Posterior cingulate gyrus (tissue), 11 donors: ENCODE measurements around the gene SPACDR.

Experiments used
- DNase-seq, 10 donors: peaks; one replicate each; pipeline versions ENCODE4 v3.0.0 to v3.0.0-alpha.2; 2020 to 2021; ENCODE audit warnings: mixed read lengths in 3 of 10
- intact Hi-C: fragments of 100-400 bp; cut with DNase I; formaldehyde crosslinking; loops from one replicate; pipeline ENCODE4 v1.15.1; 2023

Gene SPACDR

GRCh38 chr7:100486753-100487446, 22.8 kb upstream of the SPACDR start:
- DNase-seq, result peak in 1 of 10 donors; percentile 79
- intact Hi-C loops, result loop anchor here (5.0 kb wide), 1 partner anchor 70 kb away; no protein-coding TSS in a partner anchor

- DNase-seq, result no peak
- intact Hi-C loops, result loop anchor here (5.0 kb wide), 1 partner anchor 71 kb away; no protein-coding TSS in a partner anchor
Observed at GRCh38 chr7:100486111-100486636, 22.1 kb upstream of the SPACDR start.

DNA sequence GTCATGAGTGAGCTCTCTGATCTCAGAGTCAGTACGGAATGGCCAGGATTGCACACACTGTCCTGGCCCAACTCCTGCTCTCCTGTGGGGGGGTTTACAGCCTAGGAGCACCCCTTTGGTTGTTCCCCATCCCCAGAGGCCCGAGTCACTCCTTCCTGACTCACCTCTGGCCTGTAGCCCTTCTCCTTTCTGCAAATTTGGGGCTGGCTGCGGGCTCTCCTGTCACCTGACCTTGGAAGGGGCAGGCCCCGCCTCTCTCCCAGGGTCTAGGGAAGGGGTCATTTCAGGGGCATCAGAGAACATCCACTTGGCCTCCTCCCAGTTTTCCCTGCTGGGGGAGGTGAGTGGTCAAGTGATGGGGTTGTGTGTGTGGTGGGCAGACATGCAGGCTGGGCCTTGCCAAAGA, 21.4 kb upstream of the SPACDR start:
- intact Hi-C loops, result loop anchor here (5.0 kb wide), 1 partner anchor 72 kb away; no protein-coding TSS in a partner anchor
- no peak for DNase-seq

- DNase-seq, result no peak
- intact Hi-C loops, result loop anchor here (5.0 kb wide), 1 partner anchor 73 kb away; no protein-coding TSS in a partner anchor
Observed at GRCh38 chr7:100484673-100485045, 20.6 kb upstream of the SPACDR start.

GRCh38 chr7:100483722-100484672, 19.9 kb upstream of the SPACDR start, which contains the start of gene NYAP1:
TSS of gene NYAP1 (plus strand) at chr7:100483927. CDS start at chr7:100485312, 1,385 bp downstream.
- intact Hi-C loops, result no loop called here
- DNase-seq, result peak in 9 of 10 donors; percentile 50 to 95 (median 67)

GRCh38 chr7:100483090-100483721, 19.1 kb upstream of the SPACDR start:
- intact Hi-C loops, result no loop called here
- DNase-seq, result peak; percentile 41 to 95 (median 68)

GRCh38 chr7:100482728-100483089, 18.6 kb upstream of the SPACDR start:
- intact Hi-C loops, result no loop called here
- DNase-seq, result no peak

DNA sequence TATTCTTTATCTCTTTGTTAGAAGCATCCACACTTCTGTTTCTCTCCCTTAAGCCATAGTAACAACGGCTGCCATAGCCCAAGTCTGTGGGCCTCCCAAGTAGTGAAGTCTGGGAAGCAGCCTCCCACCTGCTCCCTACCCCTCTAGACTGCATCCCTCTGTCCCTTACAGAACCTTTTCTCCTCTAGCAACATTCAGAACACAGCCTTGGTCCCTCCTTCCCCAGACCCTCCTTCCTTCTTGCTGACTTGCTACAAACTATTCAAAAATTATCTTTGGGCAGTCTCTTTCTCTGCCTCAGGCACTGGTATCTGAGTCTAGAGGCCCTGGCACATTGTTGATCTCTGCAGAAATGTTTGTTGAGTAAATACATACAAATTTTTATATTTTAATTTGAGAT, 17.4 kb upstream of the SPACDR start:
- intact Hi-C loops, result no loop called here
- no peak for DNase-seq

- peak; percentile 93 to 100 (median 96) for DNase-seq
- intact Hi-C loops, result loop anchor here (1.0 to 10.0 kb wide), 2 partner anchors 10 to 196 kb away; partner anchors contain the start of gene GNB2
Observed at GRCh38 chr7:100478958-100479660, 15.0 kb upstream of the SPACDR start, which contains the start of gene TSC22D4. TSS of gene TSC22D4 (minus strand) at chr7:100479214. CDS start at chr7:100478038, 1,176 bp downstream.

DNA sequence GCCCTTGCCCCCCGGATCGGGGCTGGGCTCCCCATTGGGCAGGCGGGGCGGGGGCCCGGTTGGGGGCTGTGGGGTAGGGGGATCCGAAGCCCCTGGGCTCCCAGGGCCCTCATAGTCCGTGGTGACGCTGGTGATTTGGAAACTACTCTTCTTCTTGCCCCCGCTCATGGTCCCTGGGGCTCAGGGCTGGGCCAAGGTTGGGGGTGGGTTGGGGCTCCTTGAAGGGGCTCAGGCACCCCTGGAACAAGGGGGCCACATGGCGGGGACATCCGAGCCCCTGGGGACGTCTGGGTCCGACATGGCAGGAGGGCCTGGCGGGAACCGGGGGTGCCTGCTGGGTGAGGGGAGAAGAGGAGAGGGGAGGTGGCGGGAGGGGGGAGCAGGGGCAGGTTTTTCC, 13.8 kb upstream of the SPACDR start:
- DNase-seq, result no peak
- intact Hi-C loops, result loop anchor here (10.0 kb wide), 1 partner anchor 197 kb away; the partner anchor contains the start of gene GNB2

GRCh38 chr7:100476903-100477870, 13.1 kb upstream of the SPACDR start:
- intact Hi-C loops, result loop anchor here (10.0 kb wide), 1 partner anchor 198 kb away; the partner anchor contains the start of gene GNB2
- DNase-seq, result no peak

DNA sequence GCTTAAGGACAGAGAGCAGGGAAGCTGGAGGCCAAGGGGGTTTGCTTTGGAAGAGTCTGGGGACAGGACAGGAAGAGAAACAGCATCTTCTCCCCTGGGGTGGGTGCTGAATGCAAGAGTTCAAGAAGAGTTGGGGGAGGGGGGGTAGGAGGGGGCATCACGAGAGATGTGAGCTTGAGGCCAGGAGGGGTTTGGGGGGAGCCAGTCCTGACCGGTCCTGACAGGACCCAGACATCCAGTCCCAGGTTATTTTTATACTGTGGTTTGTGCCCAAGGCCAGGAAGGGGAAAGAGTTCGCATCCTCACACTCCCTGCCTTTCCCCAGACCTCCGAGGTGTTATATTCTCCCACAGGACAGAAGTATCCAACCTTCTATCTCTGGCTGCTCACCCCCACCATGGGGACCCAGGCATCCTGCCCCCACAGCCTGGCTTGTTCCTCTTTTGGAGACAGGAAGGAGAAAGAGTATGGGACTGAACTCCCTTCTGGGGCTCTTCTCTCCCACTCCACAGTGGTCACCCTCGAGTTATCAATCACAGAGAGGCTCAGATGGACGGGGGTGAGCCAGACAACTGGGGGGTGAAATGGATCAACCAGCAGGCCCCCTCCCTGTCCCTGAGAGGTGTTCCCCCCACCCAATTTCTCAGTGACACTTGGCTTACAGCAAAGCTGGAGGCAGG, 12.2 kb upstream of the SPACDR start:
- DNase-seq, result no peak
- intact Hi-C loops, result loop anchor here (10.0 kb wide), 1 partner anchor 199 kb away; the partner anchor contains the start of gene GNB2

GRCh38 chr7:100475549-100475948, 11.5 kb upstream of the SPACDR start:
- DNase-seq, result no peak
- intact Hi-C loops, result loop anchor here (10.0 kb wide), 1 partner anchor 199 kb away; the partner anchor contains the start of gene GNB2

DNA sequence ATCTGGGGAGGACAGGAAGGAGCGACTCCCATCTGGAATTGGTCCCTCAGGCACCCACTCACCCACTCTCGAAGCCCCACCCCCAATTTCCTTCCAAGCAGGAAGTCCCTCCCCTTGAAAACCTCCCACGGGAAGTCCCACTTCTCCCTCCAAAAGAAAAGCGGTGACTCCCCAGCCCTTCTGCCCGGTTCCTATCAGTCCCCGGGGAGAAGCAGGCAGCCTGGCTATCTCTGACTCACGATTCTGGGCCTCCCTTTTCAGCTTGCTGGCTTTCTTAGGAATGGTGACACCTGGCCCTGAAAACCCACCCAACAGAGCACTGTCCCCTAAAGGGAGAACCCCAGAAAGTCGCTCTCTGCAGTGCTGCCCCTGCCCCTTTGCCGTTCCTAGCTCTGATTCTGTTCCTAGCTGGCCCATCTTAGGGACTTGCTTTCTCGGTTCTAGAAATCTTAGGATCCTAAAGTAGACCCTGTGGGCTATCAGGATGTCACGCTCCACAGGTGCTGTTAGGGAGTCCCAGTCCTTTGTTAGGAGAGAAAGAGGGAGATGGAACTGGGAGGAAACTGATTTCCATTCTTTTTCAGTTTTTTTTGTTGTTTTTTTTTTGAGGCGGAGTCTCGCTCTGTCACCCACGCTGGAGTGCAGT, 8.9 kb upstream of the SPACDR start:
- intact Hi-C loops, result loop anchor here (10.0 kb wide), 1 partner anchor 202 kb away; the partner anchor contains the start of gene GNB2
- no peak for DNase-seq

GRCh38 chr7:100472121-100472851, 8.2 kb upstream of the SPACDR start:
- DNase-seq, result no peak
- intact Hi-C loops, result loop anchor here (10.0 kb wide), 1 partner anchor 203 kb away; the partner anchor contains the start of gene GNB2

DNA sequence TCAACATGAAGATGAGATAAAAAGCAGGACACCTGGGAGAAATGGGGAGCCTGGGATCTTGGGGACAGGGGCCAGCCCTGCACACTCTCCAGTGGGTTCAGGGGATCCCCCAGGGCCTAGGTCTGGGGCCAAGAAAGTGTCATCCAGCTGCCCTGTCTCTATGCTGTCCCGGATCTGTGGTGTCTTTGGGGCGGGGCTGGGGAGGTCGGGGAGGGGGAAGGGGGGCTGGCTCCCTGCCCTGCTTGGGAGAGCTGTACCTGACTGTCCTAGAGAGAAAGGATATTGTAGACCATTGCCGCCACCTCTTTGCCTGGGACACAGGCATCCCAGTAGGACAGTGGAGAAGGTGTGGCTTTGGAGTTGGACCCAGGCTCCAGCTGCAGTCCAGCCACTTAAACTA, 7.0 kb upstream of the SPACDR start:
- no peak for DNase-seq
- intact Hi-C loops, result loop anchor here (10.0 kb wide), 1 partner anchor 204 kb away; the partner anchor contains the start of gene GNB2
